Spleen (tissue), 7 donors: ENCODE results near the gene CFD.

Source experiments
- CTCF ChIP-seq, 11 experiments: fragments of 200-600 bp in 7 of 11; fragments of 450-650 bp in 4 of 11; sonication (generic) in 4 of 11; IDR thresholded peaks in 8 of 11; conservative IDR thresholded peaks in 3 of 11; 1 replicate in 7 of 11; 2 replicates in 4 of 11; pipeline versions ENCODE4 v1.4.0 to v1.8.0; 2016 to 2021; ENCODE audit warnings: antibody characterized with exemption in 11 of 11, inconsistent platforms in 4 of 11, mild to moderate bottlenecking in 1 of 11
- POLR2A ChIP-seq, 3 donors: fragments of 450-650 bp; IDR thresholded peaks; one replicate each; pipeline ENCODE4 v1.5.1; 2017; ENCODE audit warnings: antibody characterized with exemption in 3 of 3, mild to moderate bottlenecking in 1 of 3
- POLR2AphosphoS5 ChIP-seq, 3 donors: sonication (generic); formaldehyde crosslinking; IDR thresholded peaks; one replicate each; pipeline ENCODE4 v1.5.1; 2017; ENCODE audit warnings: antibody characterized with exemption in 3 of 3
- donor health status: DM: no; HTN: no; CAD: no; lungs with moderate emphysema.
- donor health status: DM: no; HTN: no; CAD: no.
- donor health status: DM: no; HTN: no; CAD: no.

- no peak for TF ChIP-seq CTCF (IDR thresholded peaks at IDR 0.05 in 8 of 11, conservative IDR thresholded peaks at IDR 0.05 in 3 of 11)
- TF ChIP-seq POLR2AphosphoS5 (IDR thresholded peaks at IDR 0.05): no peak
- TF ChIP-seq POLR2A (IDR thresholded peaks at IDR 0.05): no peak
Observed at GRCh38 chr19:855142-855541, 4.3 kb upstream of the CFD start.
